ENCODE data around the gene MPC1.

Gene MPC1

DNA sequence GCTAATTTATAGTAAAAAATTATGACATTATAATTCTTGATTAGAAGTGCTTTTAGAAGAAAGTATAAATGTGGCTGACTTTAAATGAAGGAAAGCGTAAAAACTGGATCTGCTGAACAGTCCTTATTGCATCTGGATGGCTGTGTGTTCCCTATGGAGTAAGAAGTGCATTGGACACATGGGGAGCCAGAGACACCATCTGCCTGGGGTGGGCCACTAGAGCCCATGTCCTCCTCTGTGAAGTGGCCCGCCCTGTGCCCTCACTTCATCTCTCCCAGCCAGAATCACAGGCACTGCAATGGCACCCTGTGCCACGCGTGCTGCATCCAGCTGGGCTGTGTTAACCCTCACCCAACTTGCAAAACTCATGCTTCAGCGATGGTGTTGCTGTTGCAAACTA is 27.2 kb downstream of the MPC1 start:
- Histone ChIP-seq H3K27ac (ENCODE audit: low read length) (no peak overlapping the region), H3K36me3 (replicated peaks; ENCODE audit: insufficient read depth, low read length) (no peaks in the 10 kb centered on the region), H3K4me2 (ENCODE audit: low read depth, low read length) (no peak overlapping the region), H3K4me3 (ENCODE audit: low read length) (no peak overlapping the region), H3K79me2 (ENCODE audit: low read length) (no peaks in the 10 kb centered on the region), H4K20me1 (ENCODE audit: insufficient read depth, low read length) (no peaks in the 10 kb centered on the region), H3K4me1 (ENCODE audit: low read length) (no peaks in the 10 kb centered on the region), H3K27me3 (replicated peaks; ENCODE audit: insufficient read depth, low read length) (no peaks in the 10 kb centered on the region), H2AFZ (ENCODE audit: low read length) (no peak overlapping the region), H3K9me2 (replicated peaks; ENCODE audit: insufficient read depth, low read length) (no peaks in the 10 kb centered on the region), H3K9me3 (replicated peaks; ENCODE audit: insufficient read depth, low read length) (no peaks in the 10 kb centered on the region), H3F3A (ENCODE audit: insufficient read depth, low read length) (no peaks in the 10 kb centered on the region), H3K9ac (ENCODE audit: low read length) (no peak overlapping the region)
- TF ChIP-seq, protein P1, sequence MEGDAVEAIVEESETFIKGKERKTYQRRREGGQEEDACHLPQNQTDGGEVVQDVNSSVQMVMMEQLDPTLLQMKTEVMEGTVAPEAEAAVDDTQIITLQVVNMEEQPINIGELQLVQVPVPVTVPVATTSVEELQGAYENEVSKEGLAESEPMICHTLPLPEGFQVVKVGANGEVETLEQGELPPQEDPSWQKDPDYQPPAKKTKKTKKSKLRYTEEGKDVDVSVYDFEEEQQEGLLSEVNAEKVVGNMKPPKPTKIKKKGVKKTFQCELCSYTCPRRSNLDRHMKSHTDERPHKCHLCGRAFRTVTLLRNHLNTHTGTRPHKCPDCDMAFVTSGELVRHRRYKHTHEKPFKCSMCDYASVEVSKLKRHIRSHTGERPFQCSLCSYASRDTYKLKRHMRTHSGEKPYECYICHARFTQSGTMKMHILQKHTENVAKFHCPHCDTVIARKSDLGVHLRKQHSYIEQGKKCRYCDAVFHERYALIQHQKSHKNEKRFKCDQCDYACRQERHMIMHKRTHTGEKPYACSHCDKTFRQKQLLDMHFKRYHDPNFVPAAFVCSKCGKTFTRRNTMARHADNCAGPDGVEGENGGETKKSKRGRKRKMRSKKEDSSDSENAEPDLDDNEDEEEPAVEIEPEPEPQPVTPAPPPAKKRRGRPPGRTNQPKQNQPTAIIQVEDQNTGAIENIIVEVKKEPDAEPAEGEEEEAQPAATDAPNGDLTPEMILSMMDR (IDR thresholded peaks at IDR 0.05; ENCODE audit: low read length) = no peak
- TF ChIP-seq EZH2phosphoT487 (IDR thresholded peaks at IDR 0.05; ENCODE audit: low read length) (no peak), EZH2 (optimal IDR thresholded peaks at IDR 0.05; ENCODE audit: low read depth, low read length) (no peak)
- DNase-seq = no peak

DNA sequence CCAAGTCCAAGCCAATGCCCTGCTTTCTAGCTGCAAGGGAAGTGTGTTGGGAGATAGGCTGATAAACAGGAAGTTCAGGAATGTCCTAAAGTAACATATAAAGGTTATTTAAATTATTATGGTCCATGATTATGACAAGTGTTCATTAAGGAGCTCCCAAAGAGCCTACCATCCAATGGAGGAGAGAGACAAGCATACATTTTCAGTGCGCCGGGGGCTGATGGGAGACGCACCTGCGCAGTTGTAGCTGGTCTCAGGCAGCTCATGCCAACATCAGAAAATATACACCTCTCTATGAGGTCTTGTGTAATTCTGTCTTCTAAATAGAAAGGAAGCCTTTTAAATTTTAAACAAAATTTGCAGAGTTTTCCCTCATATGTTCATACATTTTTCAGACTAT is 27.8 kb downstream of the MPC1 start:
- no peak overlapping the region for H3K4me2 ChIP-seq (ENCODE audit: low read depth, low read length)
- no peaks in the 10 kb centered on the region for H3K27me3 ChIP-seq (replicated peaks; ENCODE audit: insufficient read depth, low read length)
- no peaks in the 10 kb centered on the region for H3K36me3 ChIP-seq (replicated peaks; ENCODE audit: insufficient read depth, low read length)
- DNase-seq = no peak
- TF ChIP-seq, protein P1 (IDR thresholded peaks at IDR 0.05; ENCODE audit: low read length) = no peak
- TF ChIP-seq EZH2phosphoT487 (IDR thresholded peaks at IDR 0.05; ENCODE audit: low read length) (no peak), EZH2 (optimal IDR thresholded peaks at IDR 0.05; ENCODE audit: low read depth, low read length) (no peak)
- no peaks in the 10 kb centered on the region for H3K79me2 ChIP-seq (ENCODE audit: low read length)
- no peak overlapping the region for H2AFZ ChIP-seq (ENCODE audit: low read length)
- H3K4me1 ChIP-seq (ENCODE audit: low read length) = no peaks in the 10 kb centered on the region
- no peaks in the 10 kb centered on the region for H3F3A ChIP-seq (ENCODE audit: insufficient read depth, low read length)
- H3K9ac ChIP-seq (ENCODE audit: low read length) = no peak overlapping the region
- H3K27ac ChIP-seq (ENCODE audit: low read length) = no peak overlapping the region
- H3K9me3 ChIP-seq (replicated peaks; ENCODE audit: insufficient read depth, low read length) = no peaks in the 10 kb centered on the region
- no peaks in the 10 kb centered on the region for H4K20me1 ChIP-seq (ENCODE audit: insufficient read depth, low read length)
- H3K9me2 ChIP-seq (replicated peaks; ENCODE audit: insufficient read depth, low read length) = no peaks in the 10 kb centered on the region
- H3K4me3 ChIP-seq (ENCODE audit: low read length) = no peak overlapping the region

DNA sequence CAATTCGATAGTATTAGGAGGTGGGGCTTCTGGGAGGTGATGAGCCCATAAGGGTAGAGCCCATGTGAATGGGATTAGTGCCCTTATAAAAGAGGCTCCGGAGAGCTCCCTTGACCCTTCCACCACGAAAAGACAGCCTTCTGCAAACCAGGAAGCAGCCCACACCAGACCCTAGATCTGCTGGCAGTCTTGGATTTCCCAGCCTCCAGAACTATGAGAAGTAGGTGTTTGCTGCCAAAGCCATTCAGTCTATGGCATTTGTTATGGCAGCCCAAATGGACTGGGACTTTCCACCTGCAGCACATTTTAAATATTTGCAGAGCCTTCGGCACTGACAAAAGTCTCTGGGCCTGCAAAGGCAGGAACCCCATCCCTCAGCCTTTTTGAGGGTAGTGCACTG is 28.6 kb downstream of the MPC1 start:
- no peak overlapping the region for H3K4me3 ChIP-seq (ENCODE audit: low read length)
- H3K79me2 ChIP-seq (ENCODE audit: low read length) = no peaks in the 10 kb centered on the region
- no peak for TF ChIP-seq EZH2 (optimal IDR thresholded peaks at IDR 0.05; ENCODE audit: low read depth, low read length)
- TF ChIP-seq, protein P1 (IDR thresholded peaks at IDR 0.05; ENCODE audit: low read length) = no peak
- TF ChIP-seq EZH2phosphoT487 (IDR thresholded peaks at IDR 0.05; ENCODE audit: low read length) = no peak
- no peak overlapping the region for H3K4me2 ChIP-seq (ENCODE audit: low read depth, low read length)
- no peak overlapping the region for H2AFZ ChIP-seq (ENCODE audit: low read length)
- H3K4me1 ChIP-seq (ENCODE audit: low read length) = no peaks in the 10 kb centered on the region
- no peaks in the 10 kb centered on the region for H4K20me1 ChIP-seq (ENCODE audit: insufficient read depth, low read length)
- no peaks in the 10 kb centered on the region for H3K36me3 ChIP-seq (replicated peaks; ENCODE audit: insufficient read depth, low read length)
- no peak overlapping the region for H3K27ac ChIP-seq (ENCODE audit: low read length)
- H3K27me3 ChIP-seq (replicated peaks; ENCODE audit: insufficient read depth, low read length) = no peaks in the 10 kb centered on the region
- H3F3A ChIP-seq (ENCODE audit: insufficient read depth, low read length) = no peaks in the 10 kb centered on the region
- no peak for DNase-seq
- no peaks in the 10 kb centered on the region for H3K9me2 ChIP-seq (replicated peaks; ENCODE audit: insufficient read depth, low read length)
- H3K9ac ChIP-seq (ENCODE audit: low read length) = no peak overlapping the region
- no peaks in the 10 kb centered on the region for H3K9me3 ChIP-seq (replicated peaks; ENCODE audit: insufficient read depth, low read length)
